Inflammatory macrophage (primary cell): ENCODE measurements around the gene MOB2.

Experiments
- DNase-seq, 2 donors: peaks; one replicate each; pipeline ENCODE4 v3.0.0-alpha.2; 2020 to 2022
- total RNA-seq, 18 experiments: gene quantifications; one replicate each; lab custom pipeline; 2026; ENCODE audit warnings: mixed read lengths in 6 of 18, inconsistent platforms in 2 of 18; lab: John Stamatoyannopoulos, UW

The MOB2 gene
- 9.2 to 36.9 (median 13.7) reads per million in 18 experiments for total RNA-seq

- DNase-seq, result peak in 1 of 2 donors; percentile 1
Observed at GRCh38 chr11:1486054-1486825, at the start of gene MOB2. MOB2 (minus strand) TSS chr11:1486779; CDS start chr11:1486556, 223 bp downstream.

DNA sequence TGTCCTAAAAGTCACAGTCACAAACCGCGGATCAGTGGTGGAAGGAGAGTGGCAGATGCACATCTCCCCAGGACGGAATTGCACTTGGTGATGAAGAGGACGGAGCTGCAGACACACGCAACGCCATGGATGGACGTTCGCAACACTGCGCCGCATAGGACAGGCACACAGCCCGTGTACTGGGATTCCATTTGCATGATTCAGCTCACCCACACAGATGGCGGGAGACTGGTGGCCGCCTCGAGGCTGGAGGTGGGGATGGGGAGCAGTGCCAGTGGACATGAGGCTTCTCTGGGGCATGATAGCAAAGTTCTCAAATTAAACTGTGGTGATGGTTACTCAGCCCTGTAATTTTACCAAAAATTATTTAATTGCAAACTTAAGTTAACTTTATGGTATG lies 48.1 kb upstream of the MOB2 start:
- no peak for DNase-seq

GRCh38 chr11:1534171-1534570 lies 47.6 kb upstream of the MOB2 start:
- DNase-seq, result no peak

DNA sequence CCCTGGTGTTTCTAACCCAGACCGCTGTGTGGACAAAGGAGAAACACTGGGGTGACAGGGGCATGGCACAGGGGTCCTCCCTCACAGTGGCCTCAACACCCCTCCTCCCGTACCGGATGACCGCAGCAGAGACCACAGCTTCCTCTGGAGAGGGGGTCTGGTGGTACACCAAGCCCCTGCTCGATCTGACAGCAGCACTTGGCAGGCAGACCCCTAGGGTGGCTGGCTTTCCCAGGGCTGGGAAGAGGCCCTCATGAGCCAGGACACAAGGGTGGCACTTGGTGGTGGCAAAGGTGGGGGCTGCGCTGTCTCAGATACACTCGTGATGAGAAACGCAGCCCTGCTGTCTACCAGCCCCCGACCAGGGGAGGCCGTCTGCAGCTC lies 46.8 kb upstream of the MOB2 start:
- DNase-seq, result no peak

- no peak for DNase-seq
Observed at GRCh38 chr11:1532606-1533341, 46.2 kb upstream of the MOB2 start.

GRCh38 chr11:1532014-1532586 lies 45.5 kb upstream of the MOB2 start:
- peak in 1 of 2 donors; percentile 40 for DNase-seq

DNA sequence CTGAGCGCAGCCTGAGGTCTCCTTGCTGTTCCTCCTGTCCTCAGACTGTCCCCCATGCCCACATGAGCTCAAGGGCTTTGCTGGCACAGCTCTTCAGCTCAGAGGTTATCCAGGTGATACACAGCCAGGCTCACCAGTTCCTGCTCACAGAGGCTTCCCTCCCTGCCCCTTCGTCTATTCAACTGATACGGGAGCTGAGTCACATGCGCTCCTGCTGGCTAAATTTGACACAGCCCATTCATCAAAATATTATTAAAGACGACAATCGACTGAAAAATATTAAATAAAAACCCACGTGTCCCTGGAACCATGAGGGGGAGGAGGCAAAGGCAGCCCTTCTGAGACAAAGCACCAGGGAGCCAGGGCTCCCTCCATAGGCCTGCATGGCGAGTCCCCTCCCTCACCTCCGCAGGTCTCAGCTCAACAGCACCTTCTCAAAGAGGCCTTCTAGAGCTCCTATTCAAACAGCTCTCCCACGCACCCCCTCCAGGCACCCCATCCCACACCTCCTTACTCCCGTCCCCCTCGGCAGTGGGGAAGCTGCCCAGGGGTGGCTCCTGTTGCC lies 45.0 kb upstream of the MOB2 start:
- DNase-seq, result no peak

DNA sequence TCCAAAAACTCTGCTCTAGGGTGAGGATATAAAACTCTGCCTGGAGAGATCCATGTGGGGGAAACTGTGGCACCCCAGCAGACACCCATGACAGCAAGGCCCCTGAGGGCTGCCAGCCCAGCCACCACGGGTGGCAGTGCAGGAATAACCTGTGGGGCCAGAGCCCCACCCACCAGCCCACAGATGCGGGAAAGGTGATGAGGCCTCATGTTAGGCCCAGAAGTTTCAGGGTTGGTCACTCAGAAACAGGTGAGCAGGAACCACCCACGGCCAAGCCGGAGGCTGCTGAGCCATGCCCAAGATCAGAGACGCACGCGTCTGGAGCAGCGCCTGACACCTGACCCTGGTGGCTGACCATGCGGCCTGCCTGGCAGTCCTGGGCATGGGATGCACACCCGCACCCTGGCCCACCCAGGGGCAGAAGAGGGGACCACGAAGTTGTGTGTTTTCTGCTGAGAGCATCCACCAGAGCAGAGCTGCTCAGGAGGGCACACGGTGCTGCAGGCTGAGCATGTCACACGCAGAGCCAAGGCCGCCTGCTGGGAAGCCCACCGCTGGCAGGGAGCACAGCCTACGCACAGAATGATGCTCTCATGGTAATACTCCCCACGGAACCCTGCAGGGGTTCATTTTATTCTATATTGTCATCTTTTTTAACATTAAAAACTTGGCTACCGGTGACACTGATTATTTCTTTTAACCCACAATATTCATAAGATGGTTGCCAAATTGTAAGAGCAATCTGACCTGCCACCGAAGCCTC lies 44.3 kb upstream of the MOB2 start:
- no peak for DNase-seq

DNA sequence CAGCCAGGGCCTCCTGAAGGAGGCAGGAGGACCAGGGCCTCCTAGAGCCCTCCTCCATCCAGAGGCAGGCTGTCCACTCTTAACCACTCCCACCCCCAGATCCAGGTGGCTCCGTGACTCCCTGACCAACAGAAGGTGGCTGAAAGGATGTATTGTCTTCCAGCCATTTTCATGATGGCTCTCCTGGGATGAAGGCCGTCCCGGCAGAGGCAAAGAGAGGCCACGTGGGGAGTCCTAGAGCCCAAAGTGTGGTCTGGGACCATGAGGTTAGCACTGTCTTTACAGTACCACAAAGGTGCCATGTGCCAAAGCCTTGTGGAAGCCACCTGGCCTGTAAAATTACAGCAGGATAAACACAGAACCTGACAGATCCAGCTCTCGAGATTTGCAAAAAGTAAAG lies 43.2 kb upstream of the MOB2 start:
- no peak for DNase-seq

- no peak for DNase-seq
Observed at GRCh38 chr11:1529286-1529685, 42.7 kb upstream of the MOB2 start.

- DNase-seq, result no peak
Observed at GRCh38 chr11:1528710-1529109, 42.1 kb upstream of the MOB2 start.

DNA sequence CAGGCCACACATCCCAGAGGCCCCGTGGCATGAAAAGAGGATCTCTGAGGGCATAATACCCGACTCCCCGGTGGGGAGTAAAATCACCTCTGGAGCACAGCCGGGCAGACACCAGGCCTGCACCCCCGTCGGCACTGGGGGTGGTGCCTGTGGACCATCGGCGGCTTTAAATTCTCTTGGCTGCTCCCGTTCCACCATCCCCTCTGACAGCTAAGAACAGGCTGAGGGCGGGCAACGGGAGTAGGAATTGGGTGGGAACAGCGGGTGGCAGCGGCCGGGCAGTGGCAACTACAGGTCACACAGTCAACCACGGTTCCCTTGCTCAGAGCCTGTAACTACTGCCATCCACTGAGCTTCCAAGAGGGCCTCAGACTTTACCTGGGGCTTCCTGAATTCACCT lies 40.2 kb upstream of the MOB2 start:
- DNase-seq, result no peak

GRCh38 chr11:1523779-1524178 lies 37.2 kb upstream of the MOB2 start:
- no peak for DNase-seq

- no peak for DNase-seq
Observed at GRCh38 chr11:1523077-1523476, 36.5 kb upstream of the MOB2 start.

DNA sequence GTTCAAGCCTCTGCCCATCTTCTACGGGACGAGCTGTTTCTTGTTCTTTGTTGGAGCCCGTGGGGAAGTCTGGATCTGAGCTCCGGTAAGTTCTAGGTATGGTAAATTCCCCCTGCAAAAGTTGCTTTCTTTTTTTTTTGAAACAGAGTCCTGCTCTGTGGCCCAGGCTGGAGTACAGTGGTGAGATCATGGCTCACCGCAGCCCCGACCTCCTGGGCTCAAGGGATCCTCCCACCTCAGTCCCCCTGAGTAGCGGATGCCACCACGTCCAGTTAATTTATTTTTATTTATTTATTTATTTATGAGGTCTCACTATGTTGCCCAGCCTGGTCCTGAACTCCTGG lies 35.5 kb upstream of the MOB2 start:
- no peak for DNase-seq

GRCh38 chr11:1521382-1522080 lies 35.0 kb upstream of the MOB2 start:
- DNase-seq, result no peak

GRCh38 chr11:1520663-1521267 lies 34.2 kb upstream of the MOB2 start:
- no peak for DNase-seq

DNA sequence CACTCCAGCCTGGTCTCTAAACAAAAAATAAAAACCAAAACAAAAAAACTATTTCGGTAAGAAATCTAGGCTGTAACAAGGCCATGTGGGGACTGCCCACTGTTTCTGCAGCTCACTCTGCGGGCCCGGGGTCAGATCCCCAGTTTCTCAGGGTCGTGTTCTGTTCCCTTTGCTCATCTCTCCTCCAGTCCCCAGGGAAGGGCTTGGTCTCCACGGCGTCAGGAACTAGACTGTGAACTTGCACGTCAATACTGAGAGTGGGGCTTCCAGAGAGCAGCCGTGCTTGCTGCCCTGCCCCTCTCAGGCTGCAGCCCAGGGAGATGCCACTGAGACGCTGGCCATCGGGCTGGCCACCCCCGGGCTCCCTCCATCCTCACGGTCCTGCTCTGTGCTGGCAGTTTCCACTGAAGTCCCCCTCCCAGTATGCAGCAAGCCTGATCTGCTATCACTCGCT lies 33.7 kb upstream of the MOB2 start:
- DNase-seq, result no peak

GRCh38 chr11:1519028-1520010 lies 32.7 kb upstream of the MOB2 start:
- no peak for DNase-seq

- no peak for DNase-seq
Observed at GRCh38 chr11:1518301-1518700, 31.7 kb upstream of the MOB2 start.
